ENCODE results near the gene HHIPL1. TPM values are rescaled to one million over a fixed set of nuclear protein-coding genes. Genes with fewer than 3 reads are reported as not detected.

HHIPL1 gene
- total RNA-seq, 1 donor from 2014 or later, result 1.6 TPM

GRCh38 chr14:99717682-99718013 lies 72.7 kb downstream of the HHIPL1 start:
- intact Hi-C loops (cut with DNase I), result no loop called here
- no peak for DNase-seq
- no peak for ATAC-seq (ENCODE audit: poor library complexity)

- intact Hi-C loops (cut with DNase I), result no loop called here
- ATAC-seq (ENCODE audit: poor library complexity) (no peak), DNase-seq (no peak)
Measured at GRCh38 chr14:99718031-99718810, 73.3 kb downstream of the HHIPL1 start.

GRCh38 chr14:99718811-99719192 lies 73.9 kb downstream of the HHIPL1 start:
- no peak for DNase-seq
- intact Hi-C loops (cut with DNase I), result no loop called here
- ATAC-seq (ENCODE audit: poor library complexity), result no peak

- ATAC-seq (ENCODE audit: poor library complexity) (no peak), DNase-seq (no peak)
- intact Hi-C loops (cut with DNase I), result no loop called here
Measured at GRCh38 chr14:99720941-99721791, 76.2 kb downstream of the HHIPL1 start.

- DNase-seq, result no peak
Measured at GRCh38 chr14:99721792-99722516, 77.0 kb downstream of the HHIPL1 start.

GRCh38 chr14:99722741-99723140 lies 77.8 kb downstream of the HHIPL1 start:
- no peak for ATAC-seq (ENCODE audit: poor library complexity)
- intact Hi-C loops (cut with DNase I), result no loop called here
- no peak for DNase-seq

More at GRCh38 chr14:99721792-99722516, 77.0 kb downstream of the HHIPL1 start:
- ATAC-seq (ENCODE audit: poor library complexity), result no peak
- intact Hi-C loops (cut with DNase I), result no loop called here

- no peak for DNase-seq
- intact Hi-C loops (cut with DNase I), result no loop called here
- ATAC-seq (ENCODE audit: poor library complexity), result no peak
Measured at GRCh38 chr14:99724196-99724891, 79.4 kb downstream of the HHIPL1 start.

- DNase-seq (no peak), ATAC-seq (ENCODE audit: poor library complexity) (no peak)
- intact Hi-C loops (cut with DNase I), result no loop called here
Measured at GRCh38 chr14:99724939-99725773, 80.2 kb downstream of the HHIPL1 start.

GRCh38 chr14:99725774-99726537 lies 81.0 kb downstream of the HHIPL1 start:
- no peak for DNase-seq
- ATAC-seq (ENCODE audit: poor library complexity), result no peak
- intact Hi-C loops (cut with DNase I), result no loop called here

GRCh38 chr14:99726538-99727095 lies 81.7 kb downstream of the HHIPL1 start:
- DNase-seq, result no peak
- no peak for ATAC-seq (ENCODE audit: poor library complexity)
- intact Hi-C loops (cut with DNase I), result no loop called here

GRCh38 chr14:99727096-99727870 lies 82.4 kb downstream of the HHIPL1 start:
- intact Hi-C loops (cut with DNase I), result no loop called here
- ATAC-seq (ENCODE audit: poor library complexity) (no peak), DNase-seq (no peak)

- intact Hi-C loops (cut with DNase I), result no loop called here
Measured at GRCh38 chr14:99728231-99728920, 83.4 kb downstream of the HHIPL1 start.

GRCh38 chr14:99728981-99729451 lies 84.1 kb downstream of the HHIPL1 start:
- DNase-seq, result no peak
- ATAC-seq (ENCODE audit: poor library complexity), result no peak
- intact Hi-C loops (cut with DNase I), result no loop called here

More at GRCh38 chr14:99728231-99728920, 83.4 kb downstream of the HHIPL1 start:
- DNase-seq (no peak), ATAC-seq (ENCODE audit: poor library complexity) (no peak)

Measured in Right ventricle myocardium superior (tissue), 1 donor.